HG02943 (cell line): ENCODE results near the gene UQCR11.

ENCODE experiments used
- ATAC-seq: cut with Tn5 transposase; IDR thresholded peaks from one replicate; pipeline ENCODE4 v1.9.1; 2021; ENCODE audit warnings: mild to moderate bottlenecking, low read depth, moderate library complexity; ENCODE audit not compliant: unreplicated experiment

The UQCR11 gene

DNA sequence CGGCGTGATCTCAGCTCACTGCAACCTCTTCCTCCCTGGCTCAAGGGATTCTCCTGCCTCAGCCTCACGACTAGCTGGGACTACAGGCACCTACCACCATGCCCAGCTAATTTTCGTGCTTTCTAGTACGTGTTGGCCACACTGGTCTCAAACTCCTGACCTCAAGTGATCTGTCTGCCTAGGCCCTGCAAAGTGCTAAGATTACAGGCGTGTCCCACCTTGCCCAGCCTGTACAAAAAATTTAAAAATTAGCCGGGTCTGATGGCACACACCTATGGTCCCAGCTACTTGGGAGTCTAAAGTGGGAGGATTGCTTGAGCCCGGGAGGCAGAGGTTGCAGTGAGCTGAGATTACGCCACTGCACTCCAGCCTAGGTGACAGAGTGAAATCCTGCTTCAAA lies 32.5 kb downstream of the UQCR11 start:
- ATAC-seq, result no peak

DNA sequence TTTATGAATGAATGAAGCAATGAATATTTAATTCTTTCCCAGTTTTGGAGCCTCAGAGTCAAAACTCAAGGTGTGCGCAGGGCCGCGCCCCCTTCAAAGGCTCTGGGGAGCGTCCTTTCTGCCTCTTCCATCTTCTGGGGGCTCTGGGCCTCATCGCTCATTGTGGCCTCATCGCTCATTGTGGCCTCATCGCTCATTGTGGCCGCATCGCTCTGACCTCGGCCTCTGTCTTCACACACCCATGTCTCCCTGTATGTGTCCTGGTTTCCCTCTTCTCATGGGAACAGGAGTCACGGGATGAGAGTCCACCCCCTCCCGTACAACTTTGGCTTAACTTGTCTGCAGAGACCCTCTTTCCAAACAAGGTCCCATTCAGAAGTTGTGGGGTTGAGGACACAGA lies 33.9 kb downstream of the UQCR11 start:
- no peak for ATAC-seq

DNA sequence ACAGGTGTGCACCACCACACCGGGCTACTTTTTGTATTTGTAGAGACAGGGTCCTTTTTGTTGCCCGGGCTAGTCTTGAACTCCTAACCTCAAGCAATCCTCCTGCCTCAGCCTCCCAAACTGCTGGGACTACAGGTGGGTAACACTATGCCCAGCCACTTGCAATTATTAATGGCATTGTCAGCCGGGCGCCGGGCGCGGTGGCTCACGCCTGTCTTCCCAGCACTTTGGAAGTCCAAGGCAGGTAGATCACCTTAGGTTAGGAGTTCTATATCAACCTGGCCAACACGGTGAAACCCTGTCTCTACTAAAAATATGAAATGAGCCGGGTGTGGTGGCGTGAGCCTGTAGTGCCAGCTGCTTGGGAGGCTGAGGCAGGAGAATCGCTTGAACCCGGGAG lies 34.4 kb downstream of the UQCR11 start:
- no peak for ATAC-seq

DNA sequence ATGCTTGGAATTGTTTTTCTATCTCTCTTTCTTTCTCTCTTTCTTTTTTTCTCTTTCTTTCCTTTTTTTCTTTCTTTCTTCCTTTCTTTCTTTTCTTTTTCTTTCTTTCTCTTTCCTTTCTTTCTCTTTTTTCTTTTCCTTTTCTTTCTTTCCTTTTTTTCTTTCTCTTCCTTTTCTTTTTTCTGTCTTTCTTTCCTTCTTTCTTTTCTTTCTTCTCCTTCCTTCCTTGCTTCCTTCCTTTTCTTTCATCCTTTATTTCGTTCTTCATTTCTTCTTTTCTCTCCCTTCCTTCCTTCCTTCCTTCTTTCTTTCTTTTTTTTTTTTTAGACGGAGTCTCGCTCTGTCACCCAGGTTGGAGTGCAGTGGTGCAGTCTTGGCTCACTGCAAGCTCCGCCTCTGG lies 35.3 kb downstream of the UQCR11 start:
- no peak for ATAC-seq

- no peak for ATAC-seq
Observed at GRCh38 chr19:1568320-1569019, 36.8 kb downstream of the UQCR11 start, which contains the start of gene MEX3D. MEX3D (minus strand) TSS chr19:1568325; CDS start chr19:1568058, 267 bp downstream.

DNA sequence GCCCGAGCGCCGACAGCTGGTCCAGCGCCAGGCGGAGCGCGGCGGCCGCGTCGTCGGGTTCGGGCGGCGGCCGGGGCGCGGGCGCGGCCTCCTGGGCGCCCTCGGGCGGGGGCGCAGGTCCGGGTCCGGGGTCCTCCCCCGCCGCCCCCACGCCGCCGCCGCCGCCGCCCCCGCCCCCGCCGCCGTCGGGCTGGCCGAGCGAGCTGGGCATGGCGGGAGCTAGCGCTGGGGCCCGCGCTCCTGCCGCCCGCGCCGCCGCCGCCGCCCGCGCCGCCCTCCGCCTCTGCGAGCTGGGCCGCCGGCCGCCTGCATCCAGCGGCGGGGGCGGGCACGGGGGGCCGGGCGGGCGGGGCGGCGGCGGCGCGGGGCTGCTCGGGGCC lies 37.4 kb downstream of the UQCR11 start:
- no peak for ATAC-seq

DNA sequence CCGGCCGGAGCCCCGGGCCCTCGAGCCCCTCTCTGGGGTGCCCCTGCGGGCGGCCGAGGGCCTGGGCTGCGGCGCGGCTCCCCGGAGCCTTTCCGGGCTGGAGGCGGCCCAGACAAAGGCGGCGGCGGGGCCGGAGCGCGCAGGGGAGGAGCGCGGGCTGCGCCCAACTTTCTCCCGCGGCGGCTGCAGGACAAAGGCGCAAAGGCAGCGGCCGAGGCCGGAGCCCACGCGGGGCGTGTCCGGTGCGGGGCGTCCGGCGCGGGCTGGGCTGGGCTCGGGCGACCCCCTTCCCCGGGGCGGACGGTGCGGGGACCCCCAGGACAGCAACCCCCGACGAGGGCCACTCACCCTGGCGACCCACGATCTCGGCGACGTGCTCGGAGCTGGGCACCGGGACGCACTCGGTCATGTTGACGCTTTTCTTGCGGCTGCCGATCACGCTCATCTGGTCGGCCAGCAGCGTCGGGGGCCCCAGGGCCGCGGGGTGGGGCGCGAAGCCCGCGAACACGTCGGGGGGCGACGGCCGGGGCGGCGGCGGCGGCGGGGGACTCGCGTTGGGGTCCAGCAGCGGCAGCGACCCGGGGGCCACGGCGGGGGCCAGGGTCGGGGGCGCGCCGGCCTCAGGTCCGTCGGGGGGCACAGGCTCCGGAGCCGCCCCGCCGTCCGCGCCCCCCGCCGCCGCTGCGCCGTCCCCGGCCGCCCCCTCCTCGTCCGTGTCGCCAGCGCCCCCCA lies 38.0 kb downstream of the UQCR11 start:
- ATAC-seq, result no peak

GRCh38 chr19:1566392-1567115 lies 38.7 kb downstream of the UQCR11 start:
- no peak for ATAC-seq

GRCh38 chr19:1563251-1563650 lies 42.0 kb downstream of the UQCR11 start:
- ATAC-seq, result no peak

DNA sequence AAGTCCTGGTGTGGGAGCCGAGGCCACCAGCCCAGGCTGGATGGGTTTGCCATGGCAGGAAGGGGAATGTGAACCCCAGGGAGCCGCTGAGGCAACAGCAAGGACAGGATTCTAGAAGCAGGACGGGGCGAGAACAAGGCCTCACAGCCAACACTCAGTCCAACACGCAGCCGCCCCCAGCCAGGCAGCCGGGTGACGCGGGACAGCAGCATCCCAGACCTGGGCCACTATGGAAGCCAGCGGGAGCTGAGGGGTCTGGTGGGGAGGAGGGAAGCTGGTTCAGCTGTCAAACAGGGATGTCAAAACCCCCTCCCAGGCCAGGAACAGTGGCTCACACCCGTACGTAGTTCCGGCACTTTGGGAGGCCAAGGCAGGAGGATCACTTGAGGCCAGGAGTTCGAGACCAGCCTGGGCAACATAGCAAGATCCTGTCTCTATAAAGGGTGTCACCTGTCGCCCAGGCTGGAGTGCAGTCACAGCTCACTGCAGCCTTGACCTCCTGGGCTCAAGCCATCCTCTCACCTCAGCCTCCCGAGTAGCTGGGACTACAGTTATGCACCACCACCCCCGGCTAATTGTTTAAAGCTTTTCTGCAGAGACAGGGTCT lies 43.9 kb downstream of the UQCR11 start:
- ATAC-seq, result no peak

DNA sequence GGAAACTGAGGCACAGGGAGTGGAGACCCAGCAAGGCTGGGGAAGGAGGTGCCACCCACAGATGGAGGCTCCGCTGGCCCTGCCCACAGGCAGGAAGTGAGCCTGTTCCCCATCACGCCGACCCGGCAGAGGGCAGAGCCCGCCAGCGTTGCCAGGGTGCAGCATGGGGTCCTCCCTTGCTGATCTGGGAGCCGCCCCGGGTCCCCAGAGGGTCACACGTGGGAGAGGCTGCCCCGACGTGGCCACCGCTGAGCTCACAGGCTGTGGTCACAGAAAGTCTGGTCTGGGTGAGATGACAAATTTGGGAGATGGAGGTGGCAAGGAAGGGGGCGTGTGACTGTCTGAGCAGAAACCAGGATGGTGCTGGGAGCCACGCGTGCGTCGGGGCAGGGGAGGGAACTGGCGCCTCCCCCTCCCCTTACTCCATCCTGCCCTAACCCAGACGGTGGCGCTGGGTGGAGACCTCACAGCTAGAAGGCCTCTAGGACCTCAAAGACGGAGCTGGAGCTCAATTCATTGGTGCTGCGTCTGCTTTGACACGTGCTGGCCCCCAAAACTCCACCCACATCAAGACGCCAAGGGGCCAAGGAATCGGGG lies 44.9 kb downstream of the UQCR11 start:
- ATAC-seq, result no peak

DNA sequence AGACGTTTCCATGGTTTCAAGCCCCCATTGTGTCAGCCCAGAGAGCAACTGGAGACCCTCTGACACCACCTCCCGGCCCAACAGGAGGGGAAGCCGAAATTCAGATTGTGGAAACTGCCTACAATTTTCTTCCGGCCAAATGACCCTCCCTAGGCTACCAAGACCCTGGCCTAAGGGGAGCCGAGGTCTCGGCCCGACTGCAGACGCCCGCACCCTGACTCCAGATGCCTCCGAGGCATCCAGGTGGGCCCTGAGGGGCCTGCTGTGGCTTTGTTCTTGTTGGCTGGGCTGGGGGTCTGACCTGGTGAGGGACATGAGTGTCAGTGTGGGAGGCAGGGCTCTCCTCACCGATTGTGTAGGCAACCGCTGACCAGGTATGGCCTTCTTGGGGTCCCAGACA lies 46.7 kb downstream of the UQCR11 start:
- ATAC-seq, result no peak

- ATAC-seq, result no peak
Observed at GRCh38 chr19:1556390-1557070, 48.7 kb downstream of the UQCR11 start.

DNA sequence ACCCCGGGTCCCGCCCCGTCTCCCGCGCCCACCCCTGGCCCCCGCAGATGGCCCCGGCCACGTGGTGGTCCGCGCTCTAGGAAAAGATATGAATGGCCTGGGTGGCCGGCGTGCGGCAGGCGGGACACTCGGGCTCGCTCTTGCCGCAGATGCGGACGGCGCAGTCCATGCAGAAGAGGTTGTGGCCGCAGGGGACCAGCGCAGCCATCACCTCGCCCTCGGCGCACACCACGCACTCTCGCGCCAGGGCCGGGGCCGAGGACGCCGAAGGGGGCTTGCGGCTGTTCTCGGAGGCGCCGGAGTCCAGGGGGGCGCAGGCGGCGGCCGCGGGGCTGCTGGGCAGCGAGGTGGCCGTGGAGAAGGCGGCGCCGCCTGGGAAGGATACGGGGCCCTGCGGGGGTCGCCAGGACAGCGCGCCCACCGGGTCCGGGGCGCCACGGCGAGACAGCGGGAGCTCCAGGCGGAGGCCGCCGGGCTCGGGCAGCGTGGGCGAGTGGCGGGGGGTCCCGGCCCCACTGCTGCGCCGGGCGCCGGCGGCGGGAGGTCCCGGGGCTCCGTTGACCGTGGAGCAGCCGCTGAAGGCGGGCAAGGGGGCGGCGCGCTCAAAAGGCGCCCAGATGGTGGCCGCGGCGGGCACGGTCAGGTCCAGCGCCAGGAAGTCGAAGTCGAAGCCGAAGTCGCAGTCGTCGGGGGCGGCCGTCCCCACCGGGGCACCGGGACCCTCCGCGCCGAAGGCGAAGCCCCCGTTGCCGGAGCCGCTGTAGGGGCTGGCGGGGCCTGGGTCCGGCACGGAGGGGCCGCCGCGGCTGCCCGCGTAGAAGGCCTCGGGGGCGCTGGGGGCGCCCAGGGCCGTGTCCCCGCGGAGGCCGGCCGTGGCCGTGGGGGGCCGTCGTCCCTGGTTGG lies 49.5 kb downstream of the UQCR11 start:
- ATAC-seq, result no peak

GRCh38 chr19:1554968-1555367 lies 50.3 kb downstream of the UQCR11 start:
- no peak for ATAC-seq

DNA sequence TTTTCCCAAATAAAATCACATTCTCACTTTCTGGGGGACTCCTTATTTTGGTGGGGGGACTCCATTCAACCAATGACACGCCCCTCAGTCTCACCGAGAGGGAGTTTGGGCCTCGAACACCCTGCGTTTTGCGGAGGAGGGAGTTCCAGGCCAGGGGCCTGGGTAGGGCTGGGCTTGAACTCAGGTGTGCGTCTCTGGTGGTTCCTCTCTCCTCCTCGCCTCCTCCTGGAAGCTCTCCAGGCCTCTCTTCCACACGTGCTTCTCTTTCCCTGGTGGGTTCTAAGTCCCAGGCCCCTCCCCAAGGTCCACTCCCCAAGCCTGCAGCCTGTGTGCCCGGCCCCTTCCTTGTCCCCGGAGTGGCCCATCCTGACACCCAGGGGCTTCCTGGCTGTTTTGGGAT lies 51.8 kb downstream of the UQCR11 start:
- ATAC-seq, result no peak

DNA sequence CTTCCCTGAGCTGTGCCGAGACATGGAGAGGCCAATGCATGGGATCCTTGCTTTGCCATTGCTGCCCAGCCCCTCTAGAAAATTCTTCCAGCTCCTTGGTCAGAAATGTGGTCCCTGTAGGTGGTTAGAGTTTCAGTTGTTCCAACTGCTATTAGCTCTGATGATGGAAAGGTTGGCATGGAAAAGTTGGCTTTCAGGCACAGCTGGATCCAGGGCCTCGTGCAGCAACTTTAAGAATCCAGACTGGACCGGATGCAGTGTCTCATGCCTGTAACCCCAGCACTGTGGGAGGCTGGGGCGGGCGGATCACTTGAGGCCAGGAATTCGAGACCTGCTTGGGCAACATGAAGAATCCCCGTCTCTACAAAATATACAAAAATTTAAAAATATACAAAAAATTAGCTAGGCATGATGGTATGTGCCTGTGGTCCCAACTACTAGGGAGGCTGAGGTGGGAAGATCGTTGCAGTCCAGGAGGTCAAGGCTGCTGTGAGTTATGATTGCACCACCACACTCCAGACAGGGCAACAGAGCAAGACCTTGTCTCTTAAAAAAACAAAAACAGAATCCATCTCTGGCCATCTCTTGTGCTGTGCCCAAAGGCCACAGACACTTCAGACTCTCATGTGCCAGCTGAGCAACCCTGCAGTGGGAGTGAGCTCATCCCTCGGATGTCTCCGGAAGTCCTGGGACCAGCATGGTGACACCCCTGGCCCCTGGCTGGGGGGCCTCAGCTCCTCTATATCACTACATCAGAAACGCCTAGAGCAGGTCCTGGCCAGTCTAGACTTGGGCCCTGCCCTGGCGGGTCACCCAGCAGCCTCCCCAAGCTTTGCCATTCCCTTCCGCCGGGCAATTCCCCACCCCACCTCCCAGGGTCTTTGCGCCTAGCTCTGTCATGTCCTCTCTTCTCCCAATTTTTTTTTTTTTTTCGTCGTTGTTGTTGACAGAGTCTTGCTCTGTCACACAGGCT lies 53.9 kb downstream of the UQCR11 start:
- no peak for ATAC-seq

- ATAC-seq, result no peak
Observed at GRCh38 chr19:1549332-1549945, 55.8 kb downstream of the UQCR11 start.
